Measurements from ENCODE around the gene ALPK1. TPM values are rescaled to one million over a fixed set of nuclear protein-coding genes. Genes with fewer than 3 reads are reported as not detected.

ALPK1 gene
- total and polyA plus RNA-seq, 9 donors = 4.9 to 8.7 (median 7.0) TPM

Other genes starting within 250 kb of the ALPK1 start
- 1.9 TPM for gene FAM241A, start 151.9 kb upstream of the ALPK1 start, total RNA-seq
- gene FAM241A, start 151.9 kb upstream of the ALPK1 start, polyA plus RNA-seq (ENCODE audit: insufficient read depth in 1 of 8, insufficient read length in 8 of 8, low replicate concordance in 1 of 8) = 1 to 10 TPM; 2.6 to 5.3 (median 4.0) TPM
- gene AP1AR, start 65.6 kb upstream of the ALPK1 start, total RNA-seq = 10.7 TPM
- gene AP1AR, start 65.6 kb upstream of the ALPK1 start, polyA plus RNA-seq (ENCODE audit: insufficient read depth in 1 of 8, insufficient read length in 8 of 8, low replicate concordance in 1 of 8) = 10 to 100 TPM; 10.5 to 14.0 (median 11.8) TPM
- 5.9 TPM for gene TIFA, start 11.5 kb upstream of the ALPK1 start, total RNA-seq
- 1 to 10 TPM; 5.0 to 7.2 (median 6.7) TPM for gene TIFA, start 11.5 kb upstream of the ALPK1 start, polyA plus RNA-seq (ENCODE audit: insufficient read depth in 1 of 8, insufficient read length in 8 of 8, low replicate concordance in 1 of 8)
- gene NEUROG2, start 218.8 kb downstream of the ALPK1 start, total RNA-seq = not detected
- gene NEUROG2, start 218.8 kb downstream of the ALPK1 start, polyA plus RNA-seq (ENCODE audit: insufficient read depth in 1 of 8, insufficient read length in 8 of 8, low replicate concordance in 1 of 8) = not detected